Left lung (tissue), 10 donors: ENCODE data around the gene ANKS4B. TPM values are rescaled to one million over a fixed set of nuclear protein-coding genes. Genes with fewer than 3 reads are reported as not detected.

Experiments
- ATAC-seq: fragments of 200-7000 bp; cut with Tn5 transposase; one replicate; pipeline ENCODE4 v1.9.1; 2020; ENCODE audit warnings: moderate library complexity
- DNase-seq, 4 donors: peaks; one replicate each; pipeline ENCODE4 v3.0.0-alpha.2; 2013 to 2020
- H3K27ac ChIP-seq, 2 donors: fragments of 200-600 bp; sonication (generic) in 1 of 2; one replicate each; pipeline versions ENCODE4 v1.5.0 to v1.8.0; 2020 to 2021
- H3K27me3 ChIP-seq, 2 donors: fragments of 200-600 bp; sonication (generic) in 1 of 2; one replicate each; pipeline versions ENCODE4 v1.5.0 to v1.8.0; 2020 to 2021
- H3K36me3 ChIP-seq, 2 donors: fragments of 200-600 bp; sonication (generic) in 1 of 2; one replicate each; pipeline versions ENCODE4 v1.5.0 to v1.8.0; 2020 to 2021
- H3K4me1 ChIP-seq, 2 donors: fragments of 200-600 bp; one replicate each; pipeline ENCODE4 v1.8.0; 2021
- H3K4me3 ChIP-seq, 2 donors: fragments of 200-600 bp; sonication (generic) in 1 of 2; one replicate each; pipeline versions ENCODE4 v1.5.0 to v1.8.0; 2020 to 2021; ENCODE audit warnings: mild to moderate bottlenecking in 1 of 2
- H3K9me3 ChIP-seq, 2 donors: fragments of 200-600 bp; sonication (generic) in 1 of 2; one replicate each; pipeline versions ENCODE4 v1.5.0 to v1.8.0; 2020 to 2021
- CTCF ChIP-seq, 2 donors: fragments of 200-600 bp; sonication (generic) in 1 of 2; IDR thresholded peaks; one replicate each; pipeline versions ENCODE4 v1.5.0 to v1.8.0; 2021; ENCODE audit warnings: antibody characterized with exemption in 2 of 2
- intact Hi-C, 2 donors: fragments of 100-400 bp; cut with DNase I; formaldehyde crosslinking; loops; one replicate each; pipeline versions ENCODE4 v1.11.2 to v1.14.2; 2022
- polyA plus RNA-seq, 6 donors: library from polyadenylated mRNA; unstranded; fragments of 120-200 nt; gene quantifications; one replicate each; pipeline ENCODE4 v1.2.1, GENCODE V29; 2013; ENCODE audit not compliant: insufficient read length in 6 of 6
- total RNA-seq, 2 donors: library from RNA; stranded (reverse); fragmentation: NEBNext Ultra II Directional; extraction: Animal tissue kit (Norgen Biotek cat#: 25700); gene quantifications; one replicate each; pipeline ENCODE4 v1.2.1, GENCODE V29; 2021
- donor health status: DM: no; HTN: yes; CAD: no.
- donor health status: DM: no; HTN: no; CAD: no.

ANKS4B gene
- total and polyA plus RNA-seq, 8 donors = 0.07 to 0.18 (median 0.10) TPM; not detected in 2

- Histone ChIP-seq H3K4me3 (peak overlapping the region; percentile 70 to 72), H3K36me3 (no peaks in the 10 kb centered on the region), H3K4me1 (peaks cover 0 to 13% of the 10 kb centered on the region in 2 donors), H3K27ac (peak overlapping the region; percentile 49 to 82), H3K9me3 (no peaks in the 10 kb centered on the region), H3K27me3 (peaks cover 0 to 5% of the 10 kb centered on the region in 2 donors)
- no peak for DNase-seq
- ATAC-seq = no peak
- TF ChIP-seq CTCF (IDR thresholded peaks at IDR 0.05) = no peak
- intact Hi-C loops = no loop called here
Observed at GRCh38 chr16:21301895-21302291, 68.4 kb downstream of the ANKS4B start.

GRCh38 chr16:21302454-21302853 lies 69.0 kb downstream of the ANKS4B start:
- intact Hi-C loops = no loop called here
- H3K27me3 ChIP-seq = peaks cover 0 to 5% of the 10 kb centered on the region in 2 donors
- H3K27ac ChIP-seq = no peak overlapping the region
- no peak for DNase-seq
- no peak for TF ChIP-seq CTCF (IDR thresholded peaks at IDR 0.05)
- ATAC-seq = peak; percentile 1
- H3K36me3 ChIP-seq = no peaks in the 10 kb centered on the region
- peak overlapping the region in 1 of 2 donors; percentile 70 for H3K4me3 ChIP-seq
- H3K9me3 ChIP-seq = no peaks in the 10 kb centered on the region
- H3K4me1 ChIP-seq = peaks cover 0 to 13% of the 10 kb centered on the region in 2 donors

GRCh38 chr16:21302898-21303528 lies 69.5 kb downstream of the ANKS4B start:
- H3K36me3 ChIP-seq = no peaks in the 10 kb centered on the region
- H3K4me1 ChIP-seq = peaks cover 0 to 13% of the 10 kb centered on the region in 2 donors
- no peaks in the 10 kb centered on the region for H3K9me3 ChIP-seq
- H3K4me3 ChIP-seq = peak overlapping the region in 1 of 2 donors; percentile 70
- H3K27me3 ChIP-seq = peaks cover 0 to 5% of the 10 kb centered on the region in 2 donors
- intact Hi-C loops = no loop called here
- no peak for TF ChIP-seq CTCF (IDR thresholded peaks at IDR 0.05)
- no peak overlapping the region for H3K27ac ChIP-seq
- DNase-seq (no peak), ATAC-seq (no peak)

Other genes with a start within 250 kb of the ANKS4B start
- gene DNAH3, start 82.9 kb upstream of the ANKS4B start, total RNA-seq = 1 to 10 TPM in 1 of 2 donors, not detected in 1; 6.4 TPM
- 1 to 10 TPM in 5 of 6 donors, under 1 TPM in 1; 0.88 to 4.7 (median 3.1) TPM for gene DNAH3, start 82.9 kb upstream of the ANKS4B start, polyA plus RNA-seq
- gene LDAF1, start 75.0 kb upstream of the ANKS4B start, total RNA-seq = 10 to 100 TPM; 27.9 to 36.9 TPM
- gene LDAF1, start 75.0 kb upstream of the ANKS4B start, polyA plus RNA-seq = 10 to 100 TPM; 36.3 to 48.5 (median 41.9) TPM
- gene ZP2, start 22.1 kb upstream of the ANKS4B start, total RNA-seq = not detected
- gene ZP2, start 22.1 kb upstream of the ANKS4B start, polyA plus RNA-seq = 1 to 10 TPM; 1.9 to 6.4 (median 2.8) TPM
- gene CRYM, start 44.6 kb downstream of the ANKS4B start, total RNA-seq = 1 to 10 TPM; 3.6 to 9.0 TPM
- gene CRYM, start 44.6 kb downstream of the ANKS4B start, polyA plus RNA-seq = 1 to 10 TPM in 5 of 6 donors, under 1 TPM in 1; 0.74 to 2.9 (median 1.5) TPM